Omental fat pad (tissue), 4 donors: ENCODE results near the gene UBXN6. TPM values are rescaled to one million over a fixed set of nuclear protein-coding genes. Genes with fewer than 3 reads are reported as not detected.

Experiments
- ATAC-seq: fragments of 150-250 bp; one replicate; pipeline ENCODE4 v1.9.1; 2016; ENCODE audit warnings: mild to moderate bottlenecking, moderate library complexity; ENCODE audit not compliant: low FRiP score
- DNase-seq: peaks from one replicate; pipeline ENCODE4 v3.0.0-alpha.2; 2019; ENCODE audit warnings: low spot score
- CTCF ChIP-seq, 3 donors: fragments of 450-650 bp; IDR thresholded peaks; one replicate each; pipeline ENCODE4 v1.5.1; 2016 to 2017; ENCODE audit warnings: antibody characterized with exemption in 3 of 3, mild to moderate bottlenecking in 3 of 3, moderate library complexity in 2 of 3
- total RNA-seq, 4 donors: library from RNA; depleted of rRNA; stranded (reverse); fragments of >200 nt; gene quantifications; one replicate each; pipeline ENCODE4 v1.1.0, GENCODE V29; 2016

Gene UBXN6
- total RNA-seq: 100 to 1,000 TPM in 2 of 4 donors, 10 to 100 TPM in 2; 62.7 to 128 (median 88.6) TPM

GRCh38 chr19:4457654-4458395 is at the start of gene UBXN6:
Gene UBXN6, minus strand, starts transcription at chr19:4457794. Its CDS starts 97 bp downstream, at chr19:4457697.
- no peak for TF ChIP-seq CTCF (IDR thresholded peaks at IDR 0.05)
- peak; percentile 92 for DNase-seq
- peak; percentile 77 for ATAC-seq

- TF ChIP-seq CTCF (IDR thresholded peaks at IDR 0.05): no peak
- ATAC-seq (no peak), DNase-seq (no peak)
These were observed 49.5 kb upstream of the UBXN6 start for GRCh38 chr19:4507150-4507452.

GRCh38 chr19:4506449-4507149 is 49.0 kb upstream of the UBXN6 start:
- DNase-seq (no peak), ATAC-seq (no peak)
- no peak for TF ChIP-seq CTCF (IDR thresholded peaks at IDR 0.05)

GRCh38 chr19:4505570-4506448 is 48.2 kb upstream of the UBXN6 start:
- no peak for ATAC-seq
- no peak for DNase-seq
- no peak for TF ChIP-seq CTCF (IDR thresholded peaks at IDR 0.05)

GRCh38 chr19:4504891-4505569 is 47.4 kb upstream of the UBXN6 start:
- no peak for ATAC-seq
- DNase-seq: no peak

More at GRCh38 chr19:4504891-4505569, 47.4 kb upstream of the UBXN6 start:
- no peak for TF ChIP-seq CTCF (IDR thresholded peaks at IDR 0.05)
